Hepatocyte (in vitro differentiated cells): ENCODE data around the gene UGGT2. TPM values are rescaled to one million over a fixed set of nuclear protein-coding genes. Genes with fewer than 3 reads are reported as not detected.
A peak's percentile ranks its signal among the peaks of the same experiment; 100 is the strongest.

Source experiments
- DNase-seq: peaks from one replicate; pipeline ENCODE4 v3.0.0-alpha.2; 2016; ENCODE audit warnings: low spot score
- H2AFZ ChIP-seq: fragments of 200-600 bp; sonication (generic); 2 replicates; pipeline ENCODE4 v1.6.0; 2016; ENCODE audit warnings: antibody characterized with exemption, mild to moderate bottlenecking
- H3K27ac ChIP-seq: fragments of 200-600 bp; sonication (generic); 2 replicates; pipeline ENCODE4 v1.5.1; 2016; ENCODE audit warnings: mild to moderate bottlenecking
- H3K27me3 ChIP-seq: fragments of 200-600 bp; sonication (generic); 2 replicates; pipeline ENCODE4 v1.6.1; 2016
- H3K36me3 ChIP-seq: fragments of 200-600 bp; sonication (generic); replicated peaks from 2 replicates; pipeline ENCODE4 v1.5.1; 2016; ENCODE audit warnings: low read depth; ENCODE audit not compliant: insufficient read depth
- H3K4me1 ChIP-seq: fragments of 200-600 bp; sonication (generic); 2 replicates; pipeline ENCODE4 v1.5.1; 2016; ENCODE audit warnings: mild to moderate bottlenecking, moderate library complexity; ENCODE audit not compliant: insufficient read depth
- H3K4me2 ChIP-seq: fragments of 200-600 bp; sonication (generic); 2 replicates; pipeline ENCODE4 v1.6.0; 2016
- H3K4me3 ChIP-seq: fragments of 200-600 bp; sonication (generic); 2 replicates; pipeline ENCODE4 v1.5.1; 2016; ENCODE audit warnings: mild to moderate bottlenecking
- H3K79me2 ChIP-seq: fragments of 200-600 bp; sonication (generic); 2 replicates; pipeline ENCODE4 v1.6.0; 2017; ENCODE audit warnings: mild to moderate bottlenecking
- H3K9me2 ChIP-seq: fragments of 200-600 bp; sonication (generic); replicated peaks from 2 replicates; pipeline ENCODE4 v1.6.0; 2017; ENCODE audit warnings: mild to moderate bottlenecking; ENCODE audit not compliant: insufficient read depth
- H3K9me3 ChIP-seq: fragments of 200-600 bp; sonication (generic); 2 replicates; pipeline ENCODE4 v1.5.1; 2016; ENCODE audit warnings: low read depth, mild to moderate bottlenecking
- H4K20me1 ChIP-seq: fragments of 200-600 bp; sonication (generic); 2 replicates; pipeline ENCODE4 v1.6.0; 2016; ENCODE audit warnings: mild to moderate bottlenecking; ENCODE audit not compliant: insufficient read depth, poor library complexity, severe bottlenecking
- CTCF ChIP-seq: fragments of 200-600 bp; sonication (generic); IDR thresholded peaks from 2 replicates; pipeline ENCODE4 v1.5.1; 2016; ENCODE audit warnings: antibody characterized with exemption, mild to moderate bottlenecking; ENCODE audit not compliant: poor library complexity
- EZH2 ChIP-seq: fragments of 200-600 bp; sonication (generic); IDR thresholded peaks from 2 replicates; pipeline ENCODE4 v1.6.1; 2016; ENCODE audit warnings: antibody characterized with exemption, mild to moderate bottlenecking, borderline replicate concordance
- EZH2phosphoT487 ChIP-seq: fragments of 200-600 bp; sonication (generic); IDR thresholded peaks from one replicate; pipeline ENCODE4 v1.6.1; 2018; ENCODE audit warnings: antibody characterized with exemption, mild to moderate bottlenecking, low read depth, moderate library complexity; ENCODE audit not compliant: unreplicated experiment, severe bottlenecking
- whole genome bisulfite sequencing: methylation state at CpG from one replicate; pipeline ENCODE4 v1.1.6; 2016; ENCODE audit warnings: low lambda C conversion rate; ENCODE audit errors: missing lambda C conversion rate; 5-methylcytosine and 5-hydroxymethylcytosine counted together
- polyA plus RNA-seq: library from polyadenylated mRNA; unstranded; fragments of >200 nt; fragmentation: Nextera tagmentation; extraction: Ambion mirVana; gene quantifications from 2 replicates; pipeline ENCODE4 v1.2.1, GENCODE V29; 2016
- total RNA-seq: library from RNA; depleted of rRNA; stranded (reverse); fragments of >200 nt; gene quantifications from 2 replicates; pipeline ENCODE4 v1.2.3, GENCODE V29; 2014

UGGT2 gene
- total and polyA plus RNA-seq, 2 experiments from 2014 or later = 23.6 to 60.3 TPM

DNA sequence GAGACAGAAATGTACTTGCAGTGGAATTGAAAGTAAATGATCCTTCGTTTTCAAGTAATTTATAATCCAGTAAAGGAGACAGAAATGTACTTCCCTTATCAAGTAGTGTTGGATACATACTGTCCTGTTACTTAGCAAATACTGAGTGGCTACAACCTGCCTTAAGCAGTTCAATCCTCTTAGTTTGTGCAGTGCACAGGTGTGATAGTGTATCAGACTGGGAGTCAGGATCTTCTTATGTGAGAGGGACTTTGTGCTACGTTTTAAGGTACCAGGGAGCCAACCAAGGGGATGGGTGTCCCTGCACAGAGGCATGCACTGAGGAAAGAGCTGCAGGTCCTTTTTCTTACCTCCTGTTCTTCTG, 265.1 kb downstream of the UGGT2 start:
- no peak overlapping the region for H3K4me3 ChIP-seq
- DNase-seq = no peak
- H3K4me1 ChIP-seq = peaks cover 5% of the 10 kb centered on the region
- H3K4me2 ChIP-seq = no peak overlapping the region
- TF ChIP-seq CTCF = no peak
- H3K27ac ChIP-seq = no peak overlapping the region
- no peaks in the 10 kb centered on the region for H3K9me2 ChIP-seq
- H3K79me2 ChIP-seq = no peaks in the 10 kb centered on the region
- H4K20me1 ChIP-seq = no peaks in the 10 kb centered on the region
- 70% methylated on average over 2 of the region's 2 CpGs for WGBS
- no peak overlapping the region for H2AFZ ChIP-seq
- H3K27me3 ChIP-seq = no peaks in the 10 kb centered on the region
- H3K9me3 ChIP-seq = no peaks in the 10 kb centered on the region
- no peaks in the 10 kb centered on the region for H3K36me3 ChIP-seq

- H4K20me1 ChIP-seq = no peaks in the 10 kb centered on the region
- no peak overlapping the region for H3K4me2 ChIP-seq
- WGBS = 93% methylated on average over 1 of the region's 1 CpG
- DNase-seq = no peak
- no peaks in the 10 kb centered on the region for H3K27me3 ChIP-seq
- no peak overlapping the region for H2AFZ ChIP-seq
- no peaks in the 10 kb centered on the region for H3K36me3 ChIP-seq
- H3K4me3 ChIP-seq = no peak overlapping the region
- no peak overlapping the region for H3K27ac ChIP-seq
- H3K9me2 ChIP-seq = no peaks in the 10 kb centered on the region
- H3K79me2 ChIP-seq = no peaks in the 10 kb centered on the region
- TF ChIP-seq EZH2 = no peak
- TF ChIP-seq EZH2phosphoT487 = no peak
- no peak for TF ChIP-seq CTCF
- H3K4me1 ChIP-seq = peaks cover 5% of the 10 kb centered on the region
- H3K9me3 ChIP-seq = no peaks in the 10 kb centered on the region
These were observed 265.7 kb downstream of the UGGT2 start for GRCh38 chr13:95787356-95788099.

- Histone ChIP-seq H3K4me3 (no peak overlapping the region), H3K9me2 (no peaks in the 10 kb centered on the region), H2AFZ (no peak overlapping the region), H3K27me3 (no peaks in the 10 kb centered on the region), H3K9me3 (no peaks in the 10 kb centered on the region), H3K36me3 (no peaks in the 10 kb centered on the region), H3K4me1 (peaks cover 5% of the 10 kb centered on the region), H3K4me2 (no peak overlapping the region), H3K79me2 (peaks cover 2% of the 10 kb centered on the region), H3K27ac (peak overlapping the region; percentile 73), H4K20me1 (no peaks in the 10 kb centered on the region)
- WGBS = 68% methylated on average over 3 of the region's 3 CpGs
- no peak for TF ChIP-seq EZH2phosphoT487
- TF ChIP-seq EZH2 = no peak
- TF ChIP-seq CTCF = no peak
- DNase-seq = no peak
These were observed 268.3 kb downstream of the UGGT2 start for GRCh38 chr13:95784900-95785290.
